Measurements from ENCODE around the gene CEMIP2. TPM values are rescaled to one million over a fixed set of nuclear protein-coding genes. Genes with fewer than 3 reads are reported as not detected.

CEMIP2 gene
- total and polyA plus RNA-seq, 10 of the 15 experiments (the other 5 are each of a cell fraction or from before 2014, with no cell fraction given): 0.50 to 19.2 (median 1.2) TPM

- Histone ChIP-seq H3K79me2 (ENCODE audit: control insufficient read depth, insufficient read depth, low read length) (no peaks in the 10 kb centered on the region), H3K27ac (ENCODE audit: control insufficient read depth, insufficient read depth) (no peak overlapping the region), H2AFZ (ENCODE audit: control insufficient read depth, low read depth, low read length) (no peak overlapping the region), H3K4me3 (no peak overlapping the region), H3K27me3 (replicated peaks in 1 of 2; ENCODE audit: control insufficient read depth in 2 of 2, insufficient read depth in 2 of 2, low read length in 1 of 2) (no peaks in the 10 kb centered on the region), H3K4me2 (ENCODE audit: control insufficient read depth, insufficient read depth) (no peak overlapping the region), H3K9ac (ENCODE audit: control insufficient read depth, insufficient read depth, low read length) (no peak overlapping the region), H3K9me3 (replicated peaks; ENCODE audit: control insufficient read depth, insufficient read depth, low read length) (no peaks in the 10 kb centered on the region; the same call in 1 of the 3 replicates), H4K20me1 (ENCODE audit: control insufficient read depth, insufficient read depth) (no peaks in the 10 kb centered on the region), H3K36me3 (ENCODE audit: control insufficient read depth in 2 of 2, insufficient read depth in 2 of 2, low read length in 1 of 2) (no peaks in the 10 kb centered on the region), H3K4me1 (ENCODE audit: control insufficient read depth, insufficient read depth, low read length) (no peaks in the 10 kb centered on the region)
- intact Hi-C loops (cut with micrococcal nuclease; ENCODE audit: unreplicated experiment): no loop called here
- RAD21 ChIA-PET (ENCODE audit: unreplicated experiment): no interaction called here
- POLR2A ChIA-PET: interaction anchor here (0.6 kb wide), 1 partner anchor 87 kb away, joined by 6 read pairs; no protein-coding TSS in a partner anchor
- no TSS peak for BruUV-seq (replicated peaks)
- WGBS (ENCODE audit: insufficient coverage, insufficient replicate concordance, low lambda C conversion rate, missing lambda C conversion rate): 43% methylated on average over 6 of the region's 6 CpGs
- DNase-seq (ENCODE audit: low read depth, low spot score) (no peak), ATAC-seq (no peak), FAIRE-seq (no peak)
- TF ChIP-seq RUNX3 (IDR thresholded peaks at IDR 0.05; ENCODE audit: low read length): no peak
- SMC1A ChIA-PET (ENCODE audit: uncharacterized antibody, unreplicated experiment): interaction anchor here (0.6 kb wide), 1 partner anchor 1155 kb away, joined by 3 read pairs; no protein-coding TSS in a partner anchor
- in situ Hi-C loops (cut with MboI): no loop called here
- CTCF ChIA-PET: interaction anchor here (0.5 kb wide), 1 partner anchor 95 kb away, joined by 3 read pairs; no protein-coding TSS in a partner anchor
These were observed 113.2 kb downstream of the CEMIP2 start for GRCh38 chr9:71655141-71655540.

- Histone ChIP-seq H3K36me3 (ENCODE audit: control insufficient read depth in 2 of 2, insufficient read depth in 2 of 2, low read length in 1 of 2) (no peaks in the 10 kb centered on the region), H3K4me1 (ENCODE audit: control insufficient read depth, insufficient read depth, low read length) (no peaks in the 10 kb centered on the region), H3K79me2 (ENCODE audit: control insufficient read depth, insufficient read depth, low read length) (no peaks in the 10 kb centered on the region), H3K27me3 (replicated peaks in 1 of 2; ENCODE audit: control insufficient read depth in 2 of 2, insufficient read depth in 2 of 2, low read length in 1 of 2) (no peaks in the 10 kb centered on the region), H3K27ac (ENCODE audit: control insufficient read depth, insufficient read depth) (no peak overlapping the region), H2AFZ (ENCODE audit: control insufficient read depth, low read depth, low read length) (no peak overlapping the region), H4K20me1 (ENCODE audit: control insufficient read depth, insufficient read depth) (no peaks in the 10 kb centered on the region), H3K4me3 (no peak overlapping the region), H3K4me2 (ENCODE audit: control insufficient read depth, insufficient read depth) (no peak overlapping the region), H3K9me3 (replicated peaks; ENCODE audit: control insufficient read depth, insufficient read depth, low read length) (no peaks in the 10 kb centered on the region; the same call in 1 of the 3 replicates), H3K9ac (ENCODE audit: control insufficient read depth, insufficient read depth, low read length) (no peak overlapping the region)
- CTCF ChIA-PET: no interaction called here
- RAD21 ChIA-PET (ENCODE audit: unreplicated experiment): no interaction called here
- no peak for FAIRE-seq
- TF ChIP-seq CHD4 (IDR thresholded peaks at IDR 0.05) (no peak), RAD51 (IDR thresholded peaks at IDR 0.05) (no peak), SMAD5 (IDR thresholded peaks at IDR 0.05; ENCODE audit: low read depth) (no peak), YBX1 (IDR thresholded peaks at IDR 0.05) (no peak), E2F8 (IDR thresholded peaks at IDR 0.05; ENCODE audit: low read depth, partially characterized antibody) (no peak), NFIC (IDR thresholded peaks at IDR 0.05; ENCODE audit: low read depth, low read length) (no peak), MYC (IDR thresholded peaks at IDR 0.05; ENCODE audit: insufficient read depth, insufficient read length, insufficient replicate concordance, low read length, severe bottlenecking) (no peak), NBN (IDR thresholded peaks at IDR 0.05) (no peak), ATF3 (IDR thresholded peaks at IDR 0.05; ENCODE audit: borderline replicate concordance, extremely low read depth, low read depth, low read length) (no peak), BCL11A (IDR thresholded peaks at IDR 0.05; ENCODE audit: low read depth, low read length) (no peak), NR2C2 (IDR thresholded peaks at IDR 0.05; ENCODE audit: borderline replicate concordance, control insufficient read depth, insufficient read length, low read depth) (no peak), ZBED1 (IDR thresholded peaks at IDR 0.05; ENCODE audit: borderline replicate concordance) (no peak)
- SMC1A ChIA-PET (ENCODE audit: uncharacterized antibody, unreplicated experiment): no interaction called here
- intact Hi-C loops (cut with micrococcal nuclease; ENCODE audit: unreplicated experiment) (no loop called here), in situ Hi-C loops (cut with MboI) (no loop called here)
- no TSS peak for BruUV-seq (replicated peaks)
- POLR2A ChIA-PET: no interaction called here
- no peak for DNase-seq (ENCODE audit: low read depth, low spot score)
- ATAC-seq: no peak
These were observed 115.8 kb downstream of the CEMIP2 start for GRCh38 chr9:71652480-71652879.

Data from GM12878 (cell line).